Neural cell (in vitro differentiated cells): Measurements from ENCODE around the gene ELMO1. TPM values are rescaled to one million over a fixed set of nuclear protein-coding genes. Genes with fewer than 3 reads are reported as not detected.

ENCODE experiments used
- H2AFZ ChIP-seq: fragments of 200-600, 300-800 bp; sonication (generic), shearing (Covaris generic); 2 replicates; pipeline ENCODE4 v1.6.0; 2014; ENCODE audit warnings: low read depth, mild to moderate bottlenecking, antibody characterized with exemption, low read length, moderate library complexity
- H3F3A ChIP-seq: fragments of 200-600 bp; shearing (Covaris generic); 2 replicates; pipeline ENCODE4 v1.6.1; 2016; ENCODE audit warnings: mild to moderate bottlenecking, moderate library complexity, mixed read lengths, antibody characterized with exemption, low read length; ENCODE audit not compliant: insufficient read depth, poor library complexity, severe bottlenecking
- H3K27ac ChIP-seq: fragments of 200-600, 300-800 bp; sonication (generic), shearing (Covaris generic); 2 replicates; pipeline ENCODE4 v1.5.1; 2014; ENCODE audit warnings: mild to moderate bottlenecking, low read length, moderate library complexity
- H3K27me3 ChIP-seq: fragments of 300-800, 200-600 bp; sonication (generic), shearing (Covaris generic); 2 replicates; pipeline ENCODE4 v1.6.0; 2014; ENCODE audit warnings: mild to moderate bottlenecking, low read depth, low read length, moderate library complexity; ENCODE audit not compliant: insufficient read depth
- H3K36me3 ChIP-seq: fragments of 300-800, 200-600 bp; sonication (generic), shearing (Covaris generic); 2 replicates; pipeline ENCODE4 v1.5.1; 2014; ENCODE audit warnings: mild to moderate bottlenecking, antibody characterized with exemption, low read length, moderate library complexity; ENCODE audit not compliant: insufficient read depth
- H3K4me2 ChIP-seq: fragments of 300-800, 200-600 bp; sonication (generic), shearing (Covaris generic); 2 replicates; pipeline ENCODE4 v1.6.0; 2014; ENCODE audit warnings: mild to moderate bottlenecking, low read length
- H3K4me3 ChIP-seq: fragments of 300-800, 200-600 bp; sonication (generic), shearing (Covaris generic); 2 replicates; pipeline ENCODE4 v1.5.1; 2014; ENCODE audit warnings: mild to moderate bottlenecking, low read length, moderate library complexity
- H3K79me2 ChIP-seq: fragments of 200-600 bp; shearing (Covaris generic); replicated peaks from 2 replicates; pipeline ENCODE4 v1.6.0; 2014; ENCODE audit warnings: mild to moderate bottlenecking, low read length, moderate library complexity; ENCODE audit not compliant: insufficient read depth
- H3K9ac ChIP-seq: fragments of 300-800, 200-600 bp; sonication (generic), shearing (Covaris generic); 2 replicates; pipeline ENCODE4 v1.6.1; 2016; ENCODE audit warnings: mild to moderate bottlenecking, low read length, mixed read lengths
- H3K9me2 ChIP-seq: fragments of 200-600 bp; shearing (Covaris generic); 2 replicates; pipeline ENCODE4 v1.6.1; 2016; ENCODE audit warnings: mild to moderate bottlenecking, low read length, mixed read lengths; ENCODE audit not compliant: insufficient read depth
- H3K9me3 ChIP-seq: fragments of 200-600, 300-800 bp; sonication (generic), shearing (Covaris generic); 2 replicates; pipeline ENCODE4 v1.6.1; 2016; ENCODE audit warnings: mild to moderate bottlenecking, mixed run types, low read length, moderate library complexity, mixed read lengths
- H4K20me1 ChIP-seq: fragments of 200-600 bp; shearing (Covaris generic); 2 replicates; pipeline ENCODE4 v1.6.1; 2016; ENCODE audit warnings: mild to moderate bottlenecking, mixed run types; ENCODE audit not compliant: insufficient read depth
- EP300 ChIP-seq: fragments of 450-650 bp; conservative IDR thresholded peaks from 2 replicates; pipeline ENCODE4 v1.6.1; 2014; ENCODE audit warnings: antibody characterized with exemption, mild to moderate bottlenecking, moderate library complexity; ENCODE audit not compliant: poor library complexity, severe bottlenecking
- EZH2 ChIP-seq: fragments of 200-600, 300-800 bp; shearing (Covaris generic), sonication (generic); IDR thresholded peaks from 2 replicates; pipeline ENCODE4 v1.6.1; 2014; ENCODE audit warnings: antibody characterized with exemption, low read length, borderline replicate concordance, mild to moderate bottlenecking; ENCODE audit not compliant: insufficient read depth, poor library complexity, severe bottlenecking
- MXI1 ChIP-seq: fragments of 450-650 bp; conservative IDR thresholded peaks from 2 replicates; pipeline ENCODE4 v1.6.1; 2014; ENCODE audit warnings: antibody characterized with exemption, mild to moderate bottlenecking; ENCODE audit not compliant: poor library complexity, severe bottlenecking
- POLR2AphosphoS5 ChIP-seq: IDR thresholded peaks from 2 replicates; pipeline ENCODE4 v1.6.1; 2012
- RAD21 ChIP-seq: fragments of 450-650 bp; conservative IDR thresholded peaks from 2 replicates; pipeline ENCODE4 v1.6.1; 2014; ENCODE audit warnings: antibody characterized with exemption, mild to moderate bottlenecking, moderate library complexity
- SMC3 ChIP-seq: fragments of 450-650 bp; conservative IDR thresholded peaks from 2 replicates; pipeline ENCODE4 v1.6.1; 2014; ENCODE audit warnings: antibody characterized with exemption, mild to moderate bottlenecking, moderate library complexity; ENCODE audit not compliant: poor library complexity
- TAF1 ChIP-seq: IDR thresholded peaks from 2 replicates; pipeline ENCODE4 v1.6.1; 2012; ENCODE audit warnings: low read depth
- polyA plus RNA-seq: library from polyadenylated mRNA; depleted of rRNA; stranded (reverse); fragments of >200 nt; gene quantifications from 2 replicates; pipeline ENCODE4 v1.2.3, GENCODE V29; 2014
- TF ChIP-seq, protein P1 (sequence below): fragments of 450-650 bp; IDR thresholded peaks from 2 replicates; pipeline ENCODE4 v1.5.1; 2014; ENCODE audit warnings: antibody characterized with exemption, mild to moderate bottlenecking, moderate library complexity; ENCODE audit not compliant: poor library complexity, severe bottlenecking
- TF ChIP-seq, protein P2 (sequence below): IDR thresholded peaks from 2 replicates; pipeline ENCODE4 v1.6.1; 2012; ENCODE audit warnings: borderline replicate concordance

The ELMO1 gene
- polyA plus RNA-seq, 1 donor from 2014 or later: 12.2 TPM

DNA sequence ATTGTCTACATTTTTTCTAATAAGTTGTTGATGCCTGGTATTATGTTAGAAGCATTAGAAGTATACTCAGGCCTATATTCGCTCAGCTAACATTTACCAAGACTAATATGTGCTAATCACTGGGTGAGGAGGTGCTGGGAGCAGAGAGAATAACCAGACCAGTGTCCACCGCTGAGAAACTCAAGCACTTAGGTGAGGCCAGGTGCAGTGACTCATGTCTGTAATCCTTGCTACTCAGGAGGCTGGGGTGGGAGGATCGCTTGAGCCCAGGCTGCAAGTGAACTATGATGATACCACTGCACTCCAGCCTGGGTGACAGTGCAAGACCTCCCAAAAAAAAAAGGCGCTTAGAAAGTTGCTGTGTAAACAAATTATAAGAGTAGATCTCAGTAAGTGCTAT is 542.2 kb downstream of the ELMO1 start:
- TF ChIP-seq EP300 (no peak), RAD21 (no peak), MXI1 (no peak), SMC3 (no peak), EZH2 (no peak), TAF1 (no peak), POLR2AphosphoS5 (no peak)
- TF ChIP-seq, protein P1, sequence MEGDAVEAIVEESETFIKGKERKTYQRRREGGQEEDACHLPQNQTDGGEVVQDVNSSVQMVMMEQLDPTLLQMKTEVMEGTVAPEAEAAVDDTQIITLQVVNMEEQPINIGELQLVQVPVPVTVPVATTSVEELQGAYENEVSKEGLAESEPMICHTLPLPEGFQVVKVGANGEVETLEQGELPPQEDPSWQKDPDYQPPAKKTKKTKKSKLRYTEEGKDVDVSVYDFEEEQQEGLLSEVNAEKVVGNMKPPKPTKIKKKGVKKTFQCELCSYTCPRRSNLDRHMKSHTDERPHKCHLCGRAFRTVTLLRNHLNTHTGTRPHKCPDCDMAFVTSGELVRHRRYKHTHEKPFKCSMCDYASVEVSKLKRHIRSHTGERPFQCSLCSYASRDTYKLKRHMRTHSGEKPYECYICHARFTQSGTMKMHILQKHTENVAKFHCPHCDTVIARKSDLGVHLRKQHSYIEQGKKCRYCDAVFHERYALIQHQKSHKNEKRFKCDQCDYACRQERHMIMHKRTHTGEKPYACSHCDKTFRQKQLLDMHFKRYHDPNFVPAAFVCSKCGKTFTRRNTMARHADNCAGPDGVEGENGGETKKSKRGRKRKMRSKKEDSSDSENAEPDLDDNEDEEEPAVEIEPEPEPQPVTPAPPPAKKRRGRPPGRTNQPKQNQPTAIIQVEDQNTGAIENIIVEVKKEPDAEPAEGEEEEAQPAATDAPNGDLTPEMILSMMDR: no peak
- TF ChIP-seq, protein P2, sequence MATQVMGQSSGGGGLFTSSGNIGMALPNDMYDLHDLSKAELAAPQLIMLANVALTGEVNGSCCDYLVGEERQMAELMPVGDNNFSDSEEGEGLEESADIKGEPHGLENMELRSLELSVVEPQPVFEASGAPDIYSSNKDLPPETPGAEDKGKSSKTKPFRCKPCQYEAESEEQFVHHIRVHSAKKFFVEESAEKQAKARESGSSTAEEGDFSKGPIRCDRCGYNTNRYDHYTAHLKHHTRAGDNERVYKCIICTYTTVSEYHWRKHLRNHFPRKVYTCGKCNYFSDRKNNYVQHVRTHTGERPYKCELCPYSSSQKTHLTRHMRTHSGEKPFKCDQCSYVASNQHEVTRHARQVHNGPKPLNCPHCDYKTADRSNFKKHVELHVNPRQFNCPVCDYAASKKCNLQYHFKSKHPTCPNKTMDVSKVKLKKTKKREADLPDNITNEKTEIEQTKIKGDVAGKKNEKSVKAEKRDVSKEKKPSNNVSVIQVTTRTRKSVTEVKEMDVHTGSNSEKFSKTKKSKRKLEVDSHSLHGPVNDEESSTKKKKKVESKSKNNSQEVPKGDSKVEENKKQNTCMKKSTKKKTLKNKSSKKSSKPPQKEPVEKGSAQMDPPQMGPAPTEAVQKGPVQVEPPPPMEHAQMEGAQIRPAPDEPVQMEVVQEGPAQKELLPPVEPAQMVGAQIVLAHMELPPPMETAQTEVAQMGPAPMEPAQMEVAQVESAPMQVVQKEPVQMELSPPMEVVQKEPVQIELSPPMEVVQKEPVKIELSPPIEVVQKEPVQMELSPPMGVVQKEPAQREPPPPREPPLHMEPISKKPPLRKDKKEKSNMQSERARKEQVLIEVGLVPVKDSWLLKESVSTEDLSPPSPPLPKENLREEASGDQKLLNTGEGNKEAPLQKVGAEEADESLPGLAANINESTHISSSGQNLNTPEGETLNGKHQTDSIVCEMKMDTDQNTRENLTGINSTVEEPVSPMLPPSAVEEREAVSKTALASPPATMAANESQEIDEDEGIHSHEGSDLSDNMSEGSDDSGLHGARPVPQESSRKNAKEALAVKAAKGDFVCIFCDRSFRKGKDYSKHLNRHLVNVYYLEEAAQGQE: no peak
- no peak overlapping the region for H3K4me3 ChIP-seq
- no peak overlapping the region for H3K27ac ChIP-seq
- H4K20me1 ChIP-seq: no peaks in the 10 kb centered on the region
- H2AFZ ChIP-seq: no peak overlapping the region
- no peak overlapping the region for H3K9ac ChIP-seq
- no peaks in the 10 kb centered on the region for H3F3A ChIP-seq
- H3K27me3 ChIP-seq: no peaks in the 10 kb centered on the region
- no peaks in the 10 kb centered on the region for H3K9me3 ChIP-seq
- H3K4me2 ChIP-seq: no peak overlapping the region
- H3K36me3 ChIP-seq: no peaks in the 10 kb centered on the region
- H3K79me2 ChIP-seq: no peaks in the 10 kb centered on the region
- H3K9me2 ChIP-seq: no peaks in the 10 kb centered on the region

DNA sequence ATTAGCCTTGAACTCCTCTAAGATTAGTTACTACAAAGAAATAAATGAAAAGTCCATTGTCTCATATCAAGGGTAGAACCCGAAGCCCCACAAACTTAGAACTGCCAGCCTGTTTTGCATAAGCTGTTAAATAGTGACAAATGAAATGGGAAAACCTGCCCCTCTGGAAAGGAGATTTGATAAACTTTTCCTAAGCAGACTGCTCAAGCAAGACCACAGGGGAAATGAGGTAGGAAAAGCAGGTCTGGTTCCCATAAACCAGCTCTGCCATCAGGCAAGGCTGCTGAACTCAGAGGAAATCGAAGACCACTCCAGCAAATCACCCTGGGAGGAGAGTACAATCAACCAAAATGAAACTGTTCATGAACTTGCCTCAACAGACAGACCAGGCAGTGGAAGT is 542.8 kb downstream of the ELMO1 start:
- no peak overlapping the region for H3K4me2 ChIP-seq
- H2AFZ ChIP-seq: no peak overlapping the region
- H3K4me3 ChIP-seq: no peak overlapping the region
- H3K36me3 ChIP-seq: no peaks in the 10 kb centered on the region
- H3F3A ChIP-seq: no peaks in the 10 kb centered on the region
- H3K9me2 ChIP-seq: no peaks in the 10 kb centered on the region
- no peak for TF ChIP-seq POLR2AphosphoS5
- TF ChIP-seq TAF1: no peak
- TF ChIP-seq, protein P1: no peak
- TF ChIP-seq MXI1: no peak
- TF ChIP-seq RAD21: no peak
- TF ChIP-seq SMC3: no peak
- TF ChIP-seq, protein P2: no peak
- no peak for TF ChIP-seq EZH2
- no peak for TF ChIP-seq EP300
- no peaks in the 10 kb centered on the region for H3K27me3 ChIP-seq
- no peaks in the 10 kb centered on the region for H3K9me3 ChIP-seq
- no peaks in the 10 kb centered on the region for H4K20me1 ChIP-seq
- no peak overlapping the region for H3K9ac ChIP-seq
- no peak overlapping the region for H3K27ac ChIP-seq
- no peaks in the 10 kb centered on the region for H3K79me2 ChIP-seq
